NCI-H345 treated with DMSO at 0.1 percent for 48 hours (cell line): ENCODE results near the gene UBE2E1.

ENCODE experiments used
- DNase-seq: peaks from one replicate; lab custom pipeline; 2025; ENCODE audit not compliant: unreplicated experiment; lab: John Stamatoyannopoulos, UW

UBE2E1 gene

GRCh38 chr3:23819599-23820360 lies 14.0 kb downstream of the UBE2E1 start:
- no peak for DNase-seq

GRCh38 chr3:23820888-23821287 lies 15.1 kb downstream of the UBE2E1 start:
- no peak for DNase-seq

DNA sequence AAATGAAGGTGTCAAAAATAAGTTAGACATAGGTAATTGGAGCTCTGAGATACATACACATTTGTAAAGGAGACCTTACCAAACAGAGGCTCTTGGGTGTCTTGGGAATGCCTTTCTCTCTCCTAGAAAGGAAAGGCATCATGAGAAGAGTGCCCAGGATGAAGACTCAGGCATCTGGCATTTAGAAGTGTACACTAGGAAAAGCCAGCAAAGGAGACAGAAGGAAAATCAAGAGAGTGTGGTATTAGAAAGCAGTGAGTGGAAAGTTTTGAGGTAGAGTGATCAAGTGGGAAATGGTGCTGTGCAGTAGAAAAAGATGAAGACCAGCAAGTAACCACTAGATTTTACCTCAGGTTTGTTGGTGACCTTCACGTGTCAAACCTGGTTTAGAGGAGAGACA lies 16.1 kb downstream of the UBE2E1 start:
- DNase-seq, result no peak

DNA sequence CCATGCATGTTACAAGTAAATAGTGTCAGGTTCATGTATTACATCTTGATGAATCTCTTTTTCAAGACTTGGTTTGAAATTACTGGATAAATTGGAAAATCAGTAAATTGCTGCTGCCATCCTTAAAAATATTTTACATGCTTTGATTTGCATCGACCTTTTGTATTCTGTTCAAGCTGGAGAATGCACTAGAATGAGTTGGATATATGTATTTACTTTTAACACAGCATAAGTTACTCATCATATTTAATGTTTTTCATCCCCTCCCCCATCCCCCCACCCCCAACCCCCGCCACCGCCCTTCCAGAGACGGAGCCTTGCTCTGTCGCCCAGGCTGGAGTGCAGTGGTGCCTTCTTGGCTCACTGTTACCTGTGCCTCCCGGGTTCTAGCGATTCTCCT lies 16.8 kb downstream of the UBE2E1 start:
- no peak for DNase-seq

GRCh38 chr3:23823620-23824019 lies 17.9 kb downstream of the UBE2E1 start:
- no peak for DNase-seq

DNA sequence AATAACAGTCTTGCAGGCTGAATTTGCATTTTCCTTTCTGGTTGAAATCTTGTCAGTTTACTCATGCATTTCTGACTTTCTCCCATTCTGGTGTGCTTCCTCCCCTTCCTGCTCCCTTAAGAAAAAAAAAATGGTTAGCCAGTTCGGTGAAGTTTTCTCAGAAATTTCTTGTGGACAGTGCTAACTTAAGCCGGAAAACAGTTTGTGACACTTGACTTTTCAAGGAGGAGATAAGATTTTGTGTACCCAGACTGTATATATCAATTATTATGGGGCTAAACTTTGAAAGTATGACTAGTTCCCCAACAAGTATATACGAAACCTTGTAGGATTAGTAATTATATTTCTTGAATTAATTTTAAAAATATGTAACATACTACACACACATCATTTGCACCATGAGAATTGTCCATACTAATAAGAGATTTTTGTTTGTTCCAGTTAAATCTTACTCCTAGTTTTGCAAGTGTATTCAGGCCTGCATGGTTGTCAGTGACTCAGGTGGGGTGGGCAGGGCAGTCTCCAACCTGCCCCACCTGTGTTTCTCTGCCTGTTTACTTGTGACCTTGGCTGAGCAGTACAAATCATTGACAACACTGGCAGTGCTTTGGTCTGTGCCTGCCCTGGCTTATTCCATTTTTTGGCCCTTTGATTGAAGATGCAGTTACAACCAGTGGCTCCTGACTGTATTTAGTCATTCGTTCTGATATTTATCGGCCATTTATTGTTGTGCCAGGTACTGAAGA lies 19.1 kb downstream of the UBE2E1 start:
- DNase-seq, result no peak

DNA sequence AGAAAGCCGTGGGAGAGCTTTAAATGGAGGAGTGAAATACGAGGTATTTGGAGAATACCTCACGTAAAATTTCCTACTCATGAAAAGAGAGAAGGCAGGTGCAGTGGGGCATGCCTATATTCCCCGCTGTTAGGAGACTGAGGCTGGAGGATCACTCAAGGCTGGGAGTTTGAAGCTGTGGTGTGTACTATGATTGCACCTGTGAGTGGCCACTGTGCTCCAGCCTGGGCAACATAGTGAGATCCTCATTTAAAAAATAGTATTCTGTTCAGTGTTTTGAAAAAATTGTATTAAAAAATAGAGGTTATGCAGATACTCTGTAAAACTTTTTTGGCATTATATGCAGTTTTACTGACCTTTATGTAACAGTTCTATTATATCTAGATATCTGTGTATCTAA lies 20.0 kb downstream of the UBE2E1 start:
- no peak for DNase-seq

DNA sequence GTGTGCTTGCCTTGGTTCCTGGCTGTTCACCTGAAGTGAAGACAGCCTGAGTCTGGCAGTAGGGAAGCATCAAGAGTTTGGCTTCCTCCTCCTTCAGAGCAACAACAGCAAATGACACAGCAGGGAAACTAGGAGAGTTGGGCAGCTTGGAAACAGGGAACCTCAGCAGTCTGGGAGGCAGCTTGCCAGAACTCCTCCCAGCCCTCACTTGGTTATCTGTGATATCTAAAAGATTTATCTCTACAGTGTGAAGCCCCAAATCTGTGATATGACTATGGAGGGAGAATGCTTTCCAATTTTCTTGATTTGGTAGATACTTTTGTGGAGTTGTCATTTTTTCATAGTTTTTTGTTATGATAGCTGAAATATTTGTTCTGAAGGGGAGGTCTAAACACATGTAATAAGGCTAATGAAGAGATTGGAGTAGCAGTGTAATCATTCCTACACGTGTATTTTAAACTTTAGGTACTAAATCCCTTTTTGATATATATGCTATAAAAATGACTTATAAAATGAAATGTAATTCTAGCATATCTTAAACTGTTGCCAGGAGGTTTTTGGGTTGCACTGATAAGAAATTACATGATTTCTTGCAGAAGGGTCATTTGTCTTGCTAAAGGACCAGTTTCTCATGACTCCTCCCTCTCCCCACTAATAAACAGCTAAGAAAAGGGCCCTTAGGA lies 20.8 kb downstream of the UBE2E1 start:
- DNase-seq, result no peak

- no peak for DNase-seq
These were observed 23.6 kb downstream of the UBE2E1 start for GRCh38 chr3:23829242-23829934.

GRCh38 chr3:23830869-23831484 lies 25.2 kb downstream of the UBE2E1 start:
- no peak for DNase-seq

GRCh38 chr3:23831517-23832394 lies 26.0 kb downstream of the UBE2E1 start:
- DNase-seq, result no peak

GRCh38 chr3:23832523-23832922 lies 26.8 kb downstream of the UBE2E1 start:
- no peak for DNase-seq

DNA sequence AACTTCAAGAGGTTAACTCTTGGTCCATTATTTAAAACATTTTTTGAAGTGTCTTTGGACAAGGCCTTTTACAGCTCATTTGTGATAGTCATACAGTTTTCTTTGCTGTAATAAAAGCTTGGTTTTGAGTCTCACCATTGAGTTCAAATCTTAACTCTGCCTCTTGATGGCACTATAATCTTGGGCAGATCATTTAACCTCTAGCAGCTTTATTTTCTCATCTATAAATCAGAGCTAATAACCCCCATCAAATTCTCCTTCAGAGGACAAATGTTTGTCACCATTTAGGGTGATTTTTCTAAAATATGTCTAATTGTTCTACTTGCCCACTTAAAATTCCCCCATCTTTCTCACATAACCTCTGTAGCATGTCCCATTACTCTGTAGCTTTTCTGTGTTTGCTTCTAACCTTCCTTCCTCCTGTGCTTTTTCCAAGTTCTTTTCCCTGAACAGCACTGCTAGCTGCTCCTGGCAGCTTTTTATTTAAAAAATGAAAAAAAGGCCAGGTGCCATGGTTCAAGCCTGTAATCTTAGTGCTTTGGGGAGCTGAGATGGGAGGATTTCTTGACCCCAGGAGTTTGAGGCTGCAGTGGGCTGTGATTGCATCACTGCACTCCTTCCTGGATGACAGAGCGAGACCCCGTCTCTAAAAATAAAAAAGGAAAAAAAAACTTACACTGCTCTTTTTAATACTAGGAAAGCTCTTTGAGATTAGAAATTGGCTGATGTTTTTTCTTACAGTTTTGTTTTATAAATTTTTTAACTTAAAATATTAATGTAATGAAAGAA lies 28.5 kb downstream of the UBE2E1 start:
- DNase-seq, result no peak

DNA sequence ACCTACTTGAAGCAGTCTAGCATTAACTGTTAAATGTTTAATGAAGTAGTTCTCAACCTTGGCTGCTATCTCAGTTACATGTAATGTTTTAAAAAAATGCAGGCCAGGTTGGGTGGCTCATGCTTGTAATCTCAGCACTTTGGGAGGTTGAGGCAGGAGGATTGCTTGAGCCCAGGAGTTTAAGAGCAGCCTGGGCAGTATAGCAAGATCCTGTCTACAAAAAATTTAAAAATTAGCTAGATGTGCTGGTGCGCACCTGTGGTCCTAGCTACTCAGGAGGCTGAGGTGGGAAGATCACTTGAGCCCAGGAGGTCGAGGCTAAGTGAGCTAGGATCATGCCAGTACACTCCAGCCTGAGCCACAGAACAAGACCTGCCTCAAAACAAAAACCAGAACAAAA lies 29.3 kb downstream of the UBE2E1 start:
- no peak for DNase-seq

DNA sequence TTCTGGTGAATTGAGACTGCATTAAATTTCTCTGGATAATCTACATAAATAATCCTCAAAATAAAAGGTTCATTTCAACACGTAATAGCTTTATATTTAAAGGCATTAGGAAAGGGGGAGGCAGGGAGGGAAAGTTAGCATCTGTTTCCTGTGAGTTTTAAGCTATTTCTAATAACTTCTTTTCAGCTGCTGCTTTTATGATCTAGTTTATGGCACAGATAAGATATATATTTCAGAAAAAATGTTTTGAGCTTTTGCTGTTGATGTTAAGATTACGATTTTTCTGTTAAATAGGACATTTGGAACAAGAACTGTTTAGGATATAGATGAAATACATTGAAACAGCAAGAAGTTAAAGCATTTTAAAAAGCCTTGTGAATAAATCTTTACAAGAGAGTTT lies 30.0 kb downstream of the UBE2E1 start:
- DNase-seq, result no peak

- no peak for DNase-seq
These were observed 30.9 kb downstream of the UBE2E1 start for GRCh38 chr3:23836536-23837230.

DNA sequence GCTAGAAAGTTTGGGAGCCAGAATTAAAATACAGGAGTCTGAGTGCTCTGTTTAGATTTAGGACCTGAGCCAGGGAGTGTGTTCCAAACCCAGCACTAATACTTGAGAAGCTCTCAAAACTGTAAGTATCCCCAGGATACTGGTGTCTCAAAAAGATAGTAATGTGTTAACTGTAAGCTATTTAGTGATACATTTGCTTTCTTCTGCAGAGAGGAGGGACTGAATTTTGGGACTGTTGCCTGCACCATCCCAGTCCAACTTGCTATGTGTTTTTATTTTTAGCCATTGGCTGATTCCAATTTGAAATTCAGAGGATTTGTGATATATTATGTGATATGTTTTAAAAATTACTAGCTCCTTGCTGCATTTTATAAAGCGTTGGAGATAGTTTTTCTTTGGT lies 31.5 kb downstream of the UBE2E1 start:
- no peak for DNase-seq

DNA sequence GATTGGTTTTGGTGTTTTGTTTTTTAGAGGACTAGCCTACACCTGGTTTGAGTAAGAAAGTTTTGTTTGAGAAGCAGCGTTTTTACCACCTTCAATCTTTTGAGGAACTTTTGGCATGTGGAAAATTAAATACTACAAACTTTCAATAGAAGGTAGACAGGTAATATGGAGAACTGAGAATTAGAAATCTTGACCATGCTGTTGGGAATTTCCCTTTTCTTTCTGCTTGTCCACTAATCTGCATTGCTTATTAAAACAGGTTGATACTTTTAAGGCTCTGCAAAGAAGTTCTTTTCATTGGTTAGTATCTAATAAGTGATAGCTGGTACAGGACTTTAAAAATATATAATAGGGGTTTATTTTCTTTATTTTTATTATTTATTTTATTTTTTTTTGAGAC lies 31.9 kb downstream of the UBE2E1 start:
- no peak for DNase-seq

DNA sequence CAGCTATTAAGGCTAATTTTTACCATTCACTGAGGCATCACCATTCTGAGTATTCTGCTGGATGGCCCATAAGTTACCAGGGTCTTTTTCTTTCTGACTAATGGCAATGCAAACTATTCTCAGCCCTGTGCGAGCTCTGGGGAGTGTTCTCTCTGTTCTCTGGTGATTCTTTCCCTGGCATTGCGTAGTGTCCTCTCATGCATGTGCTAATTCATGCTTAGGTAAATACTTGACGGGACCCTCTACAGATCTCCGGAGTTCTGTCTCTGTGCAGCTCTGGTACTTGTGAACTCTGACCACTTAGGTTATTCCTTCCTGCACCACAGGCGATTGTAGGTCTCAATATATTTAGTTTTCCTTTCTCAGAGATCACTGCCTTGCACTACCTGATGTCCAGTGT lies 34.8 kb downstream of the UBE2E1 start:
- DNase-seq, result peak; percentile 11
